Smooth muscle cell (in vitro differentiated cells): Measurements from ENCODE around the gene FAM177A1. TPM values are rescaled to one million over a fixed set of nuclear protein-coding genes. Genes with fewer than 3 reads are reported as not detected.

ENCODE experiments used
- DNase-seq: peaks from one replicate; lab custom pipeline; 2025; ENCODE audit not compliant: unreplicated experiment; lab: John Stamatoyannopoulos, UW
- H2AFZ ChIP-seq: fragments of 200-600 bp; sonication (generic); 2 replicates; pipeline ENCODE4 v1.6.0; 2016; ENCODE audit warnings: antibody characterized with exemption, low read depth, mild to moderate bottlenecking
- H3F3A ChIP-seq: fragments of 200-600 bp; sonication (generic); 2 replicates; pipeline ENCODE4 v1.6.0; 2017; ENCODE audit warnings: antibody characterized with exemption, low read depth
- H3K27ac ChIP-seq: fragments of 200-600 bp; sonication (generic); 2 replicates; pipeline ENCODE4 v1.5.1; 2016; ENCODE audit warnings: low read depth, mild to moderate bottlenecking
- H3K27me3 ChIP-seq: fragments of 200-600 bp; sonication (generic); 2 replicates; pipeline ENCODE4 v1.6.1; 2016; ENCODE audit warnings: low read depth, mild to moderate bottlenecking
- H3K36me3 ChIP-seq: fragments of 200-600 bp; sonication (generic); 2 replicates; pipeline ENCODE4 v1.5.1; 2016; ENCODE audit warnings: low read depth
- H3K4me1 ChIP-seq: fragments of 200-600 bp; sonication (generic); 2 replicates; pipeline ENCODE4 v1.5.1; 2016; ENCODE audit warnings: low read depth
- H3K4me2 ChIP-seq: fragments of 200-600 bp; sonication (generic); 2 replicates; pipeline ENCODE4 v1.6.0; 2016; ENCODE audit warnings: mild to moderate bottlenecking
- H3K4me3 ChIP-seq: fragments of 200-600 bp; sonication (generic); 2 replicates; pipeline ENCODE4 v1.5.1; 2016; ENCODE audit warnings: mild to moderate bottlenecking
- H3K79me2 ChIP-seq: fragments of 200-600 bp; sonication (generic); 2 replicates; pipeline ENCODE4 v1.6.0; 2016; ENCODE audit warnings: low read depth, mild to moderate bottlenecking
- H3K9ac ChIP-seq: fragments of 200-600 bp; sonication (generic); 2 replicates; pipeline ENCODE4 v1.6.0; 2016; ENCODE audit warnings: low read depth
- H3K9me3 ChIP-seq: fragments of 200-600 bp; sonication (generic); replicated peaks from 2 replicates; pipeline ENCODE4 v1.5.1; 2016; ENCODE audit warnings: low read depth
- H4K20me1 ChIP-seq: fragments of 200-600 bp; sonication (generic); 2 replicates; pipeline ENCODE4 v1.6.0; 2016; ENCODE audit warnings: low read depth
- WGBS: methylation state at CpG from one replicate; pipeline ENCODE4 v1.1.7; 2016; ENCODE audit warnings: low lambda C conversion rate; 5-methylcytosine and 5-hydroxymethylcytosine counted together
- polyA plus RNA-seq: library from polyadenylated mRNA; unstranded; fragments of >200 nt; fragmentation: Nextera tagmentation; extraction: Ambion mirVana; gene quantifications from 2 replicates; pipeline ENCODE4 v1.2.1, GENCODE V29; 2016
- total RNA-seq: library from RNA; depleted of rRNA; stranded (reverse); fragments of >200 nt; gene quantifications from 2 replicates; pipeline ENCODE4 v1.2.3, GENCODE V29; 2014
- TF ChIP-seq, protein P1 (sequence below): fragments of 200-600 bp; sonication (generic); IDR thresholded peaks from 2 replicates; pipeline ENCODE4 v1.5.1; 2017; ENCODE audit warnings: borderline replicate concordance, mild to moderate bottlenecking, antibody characterized with exemption; ENCODE audit not compliant: insufficient read depth, poor library complexity, severe bottlenecking

The FAM177A1 gene
- total and polyA plus RNA-seq, 2 experiments from 2014 or later, result 51.3 to 70.7 TPM

DNA sequence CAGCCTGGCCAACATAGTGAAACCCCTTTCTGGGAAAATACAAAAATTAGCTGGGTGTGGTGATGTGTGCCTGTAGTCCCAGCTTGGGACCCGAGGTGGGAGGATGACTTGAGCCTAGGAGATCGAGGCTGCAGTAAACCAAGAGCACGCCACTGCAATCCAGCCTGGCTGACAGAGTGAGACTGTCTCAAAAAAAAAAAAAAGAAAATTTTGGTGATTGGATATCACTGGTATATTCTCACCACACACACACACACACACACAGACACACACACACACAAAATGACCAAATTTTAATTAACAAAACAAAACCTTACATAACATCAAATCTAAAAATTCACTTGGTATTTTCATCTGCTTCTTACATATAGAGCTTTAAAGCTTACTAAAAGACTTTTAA, 3.4 kb upstream of the FAM177A1 start:
- peaks cover 4% of the 10 kb centered on the region for H4K20me1 ChIP-seq
- 73% methylated on average over 2 of the region's 3 CpGs for WGBS

GRCh38 chr14:35043046-35043445, 3.0 kb upstream of the FAM177A1 start:
- Histone ChIP-seq H3K79me2 (peaks cover 14% of the 10 kb centered on the region), H3K27me3 (no peaks in the 10 kb centered on the region), H3K4me3 (no peak overlapping the region), H3K9ac (no peak overlapping the region), H3K4me1 (peaks cover 7% of the 10 kb centered on the region), H4K20me1 (peaks cover 9% of the 10 kb centered on the region), H2AFZ (no peak overlapping the region), H3K9me3 (no peaks in the 10 kb centered on the region), H3F3A (no peaks in the 10 kb centered on the region), H3K36me3 (no peaks in the 10 kb centered on the region), H3K27ac (peak overlapping the region; percentile 76), H3K4me2 (no peak overlapping the region)
- WGBS, result 44% methylated on average over 2 of the region's 2 CpGs
- TF ChIP-seq, protein P1, sequence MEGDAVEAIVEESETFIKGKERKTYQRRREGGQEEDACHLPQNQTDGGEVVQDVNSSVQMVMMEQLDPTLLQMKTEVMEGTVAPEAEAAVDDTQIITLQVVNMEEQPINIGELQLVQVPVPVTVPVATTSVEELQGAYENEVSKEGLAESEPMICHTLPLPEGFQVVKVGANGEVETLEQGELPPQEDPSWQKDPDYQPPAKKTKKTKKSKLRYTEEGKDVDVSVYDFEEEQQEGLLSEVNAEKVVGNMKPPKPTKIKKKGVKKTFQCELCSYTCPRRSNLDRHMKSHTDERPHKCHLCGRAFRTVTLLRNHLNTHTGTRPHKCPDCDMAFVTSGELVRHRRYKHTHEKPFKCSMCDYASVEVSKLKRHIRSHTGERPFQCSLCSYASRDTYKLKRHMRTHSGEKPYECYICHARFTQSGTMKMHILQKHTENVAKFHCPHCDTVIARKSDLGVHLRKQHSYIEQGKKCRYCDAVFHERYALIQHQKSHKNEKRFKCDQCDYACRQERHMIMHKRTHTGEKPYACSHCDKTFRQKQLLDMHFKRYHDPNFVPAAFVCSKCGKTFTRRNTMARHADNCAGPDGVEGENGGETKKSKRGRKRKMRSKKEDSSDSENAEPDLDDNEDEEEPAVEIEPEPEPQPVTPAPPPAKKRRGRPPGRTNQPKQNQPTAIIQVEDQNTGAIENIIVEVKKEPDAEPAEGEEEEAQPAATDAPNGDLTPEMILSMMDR, result no peak
- no peak for DNase-seq

More for the DNA sequence above, 3.4 kb upstream of the FAM177A1 start:
- Histone ChIP-seq H3K9me3 (no peaks in the 10 kb centered on the region), H3K36me3 (no peaks in the 10 kb centered on the region), H3K79me2 (peaks cover 10% of the 10 kb centered on the region), H3K9ac (no peak overlapping the region), H3K4me2 (no peak overlapping the region), H3K27ac (peak overlapping the region; percentile 76), H3K4me3 (no peak overlapping the region), H3K4me1 (peaks cover 7% of the 10 kb centered on the region), H3F3A (no peaks in the 10 kb centered on the region), H3K27me3 (no peaks in the 10 kb centered on the region), H2AFZ (no peak overlapping the region)
- TF ChIP-seq, protein P1, result no peak
- no peak for DNase-seq

GRCh38 chr14:35044939-35045797, 904 bp upstream of the FAM177A1 start:
- H3K9me3 ChIP-seq, result no peaks in the 10 kb centered on the region
- no peak for DNase-seq
- H3K27ac ChIP-seq, result peak overlapping the region; percentile 97
- peak overlapping the region; percentile 85 for H3K4me2 ChIP-seq
- no peaks in the 10 kb centered on the region for H3K36me3 ChIP-seq
- peak overlapping the region; percentile 88 for H3K4me3 ChIP-seq
- H4K20me1 ChIP-seq, result peaks cover 14% of the 10 kb centered on the region
- H3K79me2 ChIP-seq, result peaks cover 28% of the 10 kb centered on the region
- H3F3A ChIP-seq, result no peaks in the 10 kb centered on the region
- no peaks in the 10 kb centered on the region for H3K27me3 ChIP-seq
- H3K4me1 ChIP-seq, result peaks cover 7% of the 10 kb centered on the region
- 34% methylated on average over 8 of the region's 8 CpGs for WGBS
- peak overlapping the region; percentile 95 for H3K9ac ChIP-seq
- TF ChIP-seq, protein P1, result no peak
- peak overlapping the region; percentile 61 for H2AFZ ChIP-seq

- no peaks in the 10 kb centered on the region for H3F3A ChIP-seq
- H3K4me2 ChIP-seq, result peak overlapping the region; percentile 85
- H3K27ac ChIP-seq, result peak overlapping the region; percentile 97
- H2AFZ ChIP-seq, result peak overlapping the region; percentile 61
- no peaks in the 10 kb centered on the region for H3K27me3 ChIP-seq
- H3K4me1 ChIP-seq, result peaks cover 7% of the 10 kb centered on the region
- peak overlapping the region; percentile 88 for H3K4me3 ChIP-seq
- H3K36me3 ChIP-seq, result no peaks in the 10 kb centered on the region
- H3K9ac ChIP-seq, result peak overlapping the region; percentile 95
- WGBS, result 0% methylated on average over 6 of the region's 6 CpGs
- no peaks in the 10 kb centered on the region for H3K9me3 ChIP-seq
- no peak for DNase-seq
- peaks cover 28% of the 10 kb centered on the region for H3K79me2 ChIP-seq
- TF ChIP-seq, protein P1, result no peak
- peaks cover 17% of the 10 kb centered on the region for H4K20me1 ChIP-seq
Observed at GRCh38 chr14:35045798-35046047, 349 bp upstream of the FAM177A1 start.
